C4-2B (cell line): ENCODE data around the gene TNIP3.
"Not testable (repeated sequence)": the region's sequence is repeated elsewhere in the genome, so short reads cannot be mapped to it uniquely, and the experiment has no call there.

Experiments used
- H3K27ac ChIP-seq: fragments of 450-650 bp; 2 replicates; pipeline ENCODE4 v1.5.1; 2017
- CTCF ChIP-seq: fragments of 450-650 bp; conservative IDR thresholded peaks from 2 replicates; pipeline ENCODE4 v1.5.1; 2017; ENCODE audit warnings: mild to moderate bottlenecking
- ZFX ChIP-seq: fragments of 450-650 bp; IDR thresholded peaks from 2 replicates; pipeline ENCODE4 v1.6.1; 2017

TNIP3 gene

GRCh38 chr4:121164291-121164690, at the start of gene TNIP3:
Gene TNIP3, minus strand, starts transcription at chr4:121164321. Its CDS starts 196 bp downstream, at chr4:121164125.
- TF ChIP-seq ZFX (no peak), CTCF (no peak)
- H3K27ac ChIP-seq, result no peak within 1 kb of the TSS

GRCh38 chr4:121212806-121213205, 48.7 kb upstream of the TNIP3 start:
- TF ChIP-seq ZFX (no peak), CTCF (no peak)
- H3K27ac ChIP-seq, result no peak overlapping the region

- TF ChIP-seq CTCF (no peak), ZFX (no peak)
- H3K27ac ChIP-seq, result no peak overlapping the region
Measured at GRCh38 chr4:121209171-121209570, 45.0 kb upstream of the TNIP3 start.

- no peak overlapping the region for H3K27ac ChIP-seq
Measured at GRCh38 chr4:121208244-121209007, 44.3 kb upstream of the TNIP3 start.

GRCh38 chr4:121205777-121206176, 41.7 kb upstream of the TNIP3 start:
- H3K27ac ChIP-seq, result not testable (repeated sequence)

More at GRCh38 chr4:121208244-121209007, 44.3 kb upstream of the TNIP3 start:
- no peak for TF ChIP-seq ZFX
- TF ChIP-seq CTCF, result no peak

- TF ChIP-seq CTCF (no peak), ZFX (no peak)
- H3K27ac ChIP-seq, result no peak overlapping the region
Measured at GRCh38 chr4:121200795-121201472, 36.8 kb upstream of the TNIP3 start.

- H3K27ac ChIP-seq, result no peak overlapping the region
- TF ChIP-seq ZFX (no peak), CTCF (no peak)
Measured at GRCh38 chr4:121199742-121200561, 35.8 kb upstream of the TNIP3 start.
